GM12872 (cell line): ENCODE data around the gene CPNE9.

ENCODE experiments used
- CTCF ChIP-seq: IDR thresholded peaks from 3 replicates; pipeline ENCODE4 v1.5.1; 2011; ENCODE audit warnings: low read depth, mild to moderate bottlenecking, low read length, moderate library complexity; ENCODE audit not compliant: insufficient read depth

The CPNE9 gene

GRCh38 chr3:9762871-9763270 is 59.2 kb downstream of the CPNE9 start:
- TF ChIP-seq CTCF: no peak

GRCh38 chr3:9765865-9766264 is 62.2 kb downstream of the CPNE9 start:
- TF ChIP-seq CTCF: no peak

GRCh38 chr3:9767418-9767817 is 63.8 kb downstream of the CPNE9 start:
- TF ChIP-seq CTCF: no peak

- no peak for TF ChIP-seq CTCF
These were observed 64.6 kb downstream of the CPNE9 start for GRCh38 chr3:9768141-9768775.

GRCh38 chr3:9769012-9769411 is 65.4 kb downstream of the CPNE9 start:
- no peak for TF ChIP-seq CTCF

GRCh38 chr3:9769426-9770275 is 66.0 kb downstream of the CPNE9 start, which contains the start of gene CAMK1:
TSS of gene CAMK1 (minus strand) at chr3:9769947. CDS start at chr3:9767749, 2,198 bp downstream.
- no peak for TF ChIP-seq CTCF

GRCh38 chr3:9770276-9770812 is 66.7 kb downstream of the CPNE9 start:
- no peak for TF ChIP-seq CTCF
